GM12892 (cell line): Measurements from ENCODE around the gene GAS5.
"Not testable (repeated sequence)": the region's sequence is repeated elsewhere in the genome, so short reads cannot be mapped to it uniquely, and the experiment has no call there.

Experiments
- DNase-seq: peaks from one replicate; pipeline ENCODE4 v3.0.0; 2011; ENCODE audit not compliant: insufficient read length
- FAIRE-seq: peaks from 2 replicates; lab custom pipeline; 2011; peaks lifted over from hg19 to GRCh38; lab: Jason Lieb, UNC
- POLR2A ChIP-seq: IDR thresholded peaks from 2 replicates; pipeline ENCODE4 v1.6.1; 2011; ENCODE audit warnings: low read depth, low read length, control low read depth
- POLR2AphosphoS5 ChIP-seq: IDR thresholded peaks from 2 replicates; pipeline ENCODE4 v1.6.1; 2011; ENCODE audit warnings: low read depth, low read length, control low read depth
- TAF1 ChIP-seq: IDR thresholded peaks from 2 replicates; pipeline ENCODE4 v1.6.1; 2011; ENCODE audit warnings: low read depth, mild to moderate bottlenecking, control low read depth, low read length, borderline replicate concordance

GAS5 gene

GRCh38 chr1:173887627-173888026 is 19.8 kb upstream of the GAS5 start:
- TF ChIP-seq POLR2AphosphoS5 (no peak), POLR2A (no peak), TAF1 (no peak)
- DNase-seq (no peak), FAIRE-seq (no peak)

GRCh38 chr1:173886746-173887611 is 19.2 kb upstream of the GAS5 start:
- TF ChIP-seq POLR2A (no peak), POLR2AphosphoS5 (no peak), TAF1 (no peak)
- DNase-seq = no peak
- no peak for FAIRE-seq

GRCh38 chr1:173884701-173885100 is 16.9 kb upstream of the GAS5 start:
- no peak for DNase-seq
- TF ChIP-seq POLR2A (no peak), TAF1 (no peak), POLR2AphosphoS5 (no peak)
- FAIRE-seq = no peak

- FAIRE-seq, DNase-seq: not testable (repeated sequence)
Measured at GRCh38 chr1:173881117-173881516, 13.3 kb upstream of the GAS5 start.

- FAIRE-seq = no peak
- no peak for TF ChIP-seq TAF1
- no peak for TF ChIP-seq POLR2AphosphoS5
- no peak for DNase-seq
Measured at GRCh38 chr1:173878251-173878650, 10.5 kb upstream of the GAS5 start.

GRCh38 chr1:173876732-173877131 is 8.9 kb upstream of the GAS5 start:
- DNase-seq = no peak
- FAIRE-seq = no peak
- TF ChIP-seq POLR2AphosphoS5 = no peak
- no peak for TF ChIP-seq POLR2A
- TF ChIP-seq TAF1 = no peak

GRCh38 chr1:173871500-173871899 is 3.7 kb upstream of the GAS5 start:
- TF ChIP-seq POLR2A = no peak
- TF ChIP-seq POLR2AphosphoS5 = no peak
- TF ChIP-seq TAF1 = no peak
- DNase-seq (no peak), FAIRE-seq (no peak)

- FAIRE-seq (no peak), DNase-seq (no peak)
- no peak for TF ChIP-seq POLR2AphosphoS5
- TF ChIP-seq TAF1 = no peak
- TF ChIP-seq POLR2A = no peak
Measured at GRCh38 chr1:173871091-173871490, 3.3 kb upstream of the GAS5 start.

- FAIRE-seq (peak; percentile 81), DNase-seq (peak; percentile 27)
- peak; percentile 61 for TF ChIP-seq POLR2A
- no peak for TF ChIP-seq POLR2AphosphoS5
- peak; percentile 68; the same call in 1 of the 2 replicates for TF ChIP-seq TAF1
Measured at GRCh38 chr1:173870252-173871075, 2.7 kb upstream of the GAS5 start.

GRCh38 chr1:173869021-173869359 is 1.2 kb upstream of the GAS5 start:
- no peak for TF ChIP-seq TAF1
- TF ChIP-seq POLR2A = no peak
- no peak for TF ChIP-seq POLR2AphosphoS5
- FAIRE-seq (no peak), DNase-seq (no peak)

- DNase-seq (peak; percentile 63), FAIRE-seq (no peak)
- no peak for TF ChIP-seq TAF1
- TF ChIP-seq POLR2A = no peak
- no peak for TF ChIP-seq POLR2AphosphoS5
Measured at GRCh38 chr1:173868266-173869020, 654 bp upstream of the GAS5 start, which contains the start of gene ZBTB37. Gene ZBTB37 (plus strand): TSS chr1:173868380. CDS start chr1:173870226, 1,846 bp downstream.
